Epithelial cell of alveolus of lung (primary cell): ENCODE results near the gene CSPG4. TPM values are rescaled to one million over a fixed set of nuclear protein-coding genes. Genes with fewer than 3 reads are reported as not detected.

ENCODE experiments used
- total RNA-seq: library from RNA; depleted of rRNA; stranded (reverse); fragments of >200 nt; gene quantifications from 2 replicates; pipeline ENCODE4 v1.2.1, GENCODE V29; 2015

CSPG4 gene
- total RNA-seq, result 17.1 and 33.9 TPM in 2 replicates

GRCh38 chr15:75712668-75713337 lies at the start of gene CSPG4:
Gene CSPG4 (minus strand): TSS chr15:75712848. CDS start chr15:75712755, 93 bp downstream.

GRCh38 chr15:75647370-75648155 lies 65.1 kb downstream of the CSPG4 start, which contains the start of gene SNX33:
Gene SNX33 (plus strand): TSS chr15:75647912. CDS start chr15:75649103, 1,191 bp downstream.

DNA sequence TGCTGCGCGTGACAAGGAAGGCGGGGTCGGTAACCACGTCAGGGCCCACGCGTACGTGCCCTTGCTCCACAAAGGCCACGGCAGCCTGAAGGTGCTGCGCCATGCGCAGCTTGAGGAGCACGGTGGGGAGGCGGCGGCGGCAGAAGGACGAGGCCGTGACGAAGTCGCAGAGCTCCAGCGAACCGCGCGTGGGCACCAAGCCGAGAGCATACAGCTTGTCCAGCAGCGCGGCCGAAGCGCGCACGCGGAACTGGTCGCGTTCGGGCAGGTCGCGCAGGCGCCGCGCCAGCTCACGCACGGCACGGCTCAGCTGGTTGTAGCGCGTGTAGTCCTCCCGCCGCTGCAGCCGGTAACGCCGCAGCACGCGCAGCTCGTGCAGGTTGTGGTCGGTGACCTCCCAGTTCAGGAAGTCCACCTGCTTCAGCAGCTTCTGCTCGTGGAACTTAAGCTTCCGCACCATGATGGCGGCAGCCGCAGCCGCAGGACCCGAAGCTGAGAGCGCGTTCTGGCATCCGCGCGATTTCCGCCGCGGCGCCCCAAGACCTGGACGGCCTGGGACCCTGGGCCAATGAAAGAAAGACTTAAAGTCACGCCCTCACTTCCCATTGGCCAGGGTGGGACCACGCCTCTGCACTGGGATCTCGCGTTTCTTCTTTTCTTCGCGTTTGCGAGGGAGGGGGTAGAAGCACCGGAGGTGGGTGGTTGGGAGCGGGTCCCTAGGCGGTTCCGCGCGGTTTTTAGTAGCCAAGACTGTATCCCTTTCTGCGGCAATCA lies 72.8 kb downstream of the CSPG4 start, which contains the start of gene IMP3:
IMP3 (minus strand) TSS at position 516 of the 774 bp plus-strand sequence; CDS start at position 460, 56 bp downstream.

DNA sequence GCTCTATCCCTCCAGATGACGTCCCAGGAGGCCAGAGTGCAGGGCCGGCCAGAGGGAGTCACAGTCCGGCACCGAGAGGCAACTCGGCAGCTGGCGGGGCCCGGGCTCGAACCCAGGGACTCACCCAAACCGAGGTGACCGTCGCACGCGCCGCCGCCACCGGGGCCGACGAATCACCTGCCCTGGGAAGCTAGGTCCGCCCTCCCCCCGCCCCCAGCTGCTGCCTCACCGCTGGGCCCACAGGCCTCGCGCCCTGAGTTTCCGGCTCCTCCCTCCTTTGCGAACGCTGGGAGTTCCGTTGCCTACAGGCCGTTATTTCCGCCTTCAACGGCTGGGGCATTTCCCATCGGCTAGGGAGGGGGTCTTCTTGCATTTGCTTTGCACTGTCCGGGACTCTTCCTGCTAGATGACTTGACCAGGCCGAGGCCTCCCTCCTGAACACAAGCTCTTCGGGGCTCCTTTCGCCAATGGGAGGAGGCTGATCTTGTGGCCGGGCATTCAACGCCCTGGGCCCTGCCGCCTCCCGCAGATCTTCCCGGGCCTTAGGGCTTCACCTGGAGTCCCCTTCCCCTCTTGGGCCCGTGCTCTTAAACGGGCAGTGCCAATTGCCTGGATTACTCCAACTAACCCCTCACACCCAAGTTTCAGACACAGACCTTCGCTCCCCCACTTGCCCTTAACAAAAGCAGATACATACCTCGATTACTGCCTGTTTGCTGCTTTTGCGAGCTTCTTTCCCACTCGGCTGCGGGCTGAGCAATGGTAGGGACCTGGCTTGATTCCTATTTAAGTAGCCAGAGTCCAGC lies 86.9 kb downstream of the CSPG4 start, which contains the start of gene SNUPN:
SNUPN (minus strand) TSS at position 184 of the 806 bp plus-strand sequence. CDS start 4,674 bp downstream, outside the sequence.

Other genes starting within 250 kb of the CSPG4 start
- gene PTPN9, start 133.5 kb downstream of the CSPG4 start, total RNA-seq, result 21.2 and 22.9 TPM in 2 replicates
- gene SNUPN, start 87.1 kb downstream of the CSPG4 start, total RNA-seq, result 27.4 and 28.6 TPM in 2 replicates
- gene IMP3, start 72.6 kb downstream of the CSPG4 start, total RNA-seq, result 95.4 and 97.6 TPM in 2 replicates
- 21.2 and 24.2 TPM in 2 replicates for gene SNX33, start 64.9 kb downstream of the CSPG4 start, total RNA-seq
- gene UBE2Q2, start 130.6 kb upstream of the CSPG4 start, total RNA-seq, result 23.2 and 31.9 TPM in 2 replicates
- gene FBXO22, start 191.0 kb upstream of the CSPG4 start, total RNA-seq, result 27.8 and 41.2 TPM in 2 replicates